Purkinje cell (primary cell): ENCODE data around the gene SENP1. TPM values are rescaled to one million over a fixed set of nuclear protein-coding genes. Genes with fewer than 3 reads are reported as not detected.

Source experiments
- polyA plus RNA-seq: library from polyadenylated mRNA; unstranded; fragments of >200 nt; fragmentation: Nextera tagmentation; gene quantifications from 2 replicates; pipeline ENCODE4 v1.2.1, GENCODE V29; 2014

SENP1 gene
- polyA plus RNA-seq = 1.3 and 1.5 TPM in 2 replicates

GRCh38 chr12:48105867-48106680 is at the start of gene SENP1:
SENP1 (minus strand) TSS chr12:48106079; CDS start chr12:48101472, 4,607 bp downstream.

GRCh38 chr12:48119078-48119833 is 13.4 kb upstream of the SENP1 start, which contains the start of gene PFKM:
PFKM (plus strand) TSS chr12:48119364; CDS start chr12:48122775, 3,411 bp downstream.

GRCh38 chr12:48004053-48004941 is 101.6 kb downstream of the SENP1 start, which contains the start of gene COL2A1:
COL2A1 (minus strand) TSS chr12:48004476; CDS start chr12:48004321, 155 bp downstream.

Other genes with a start within 250 kb of the SENP1 start
- gene VDR, start 201.1 kb downstream of the SENP1 start, polyA plus RNA-seq = not detected in 2 replicates
- gene TMEM106C, start 142.5 kb downstream of the SENP1 start, polyA plus RNA-seq = 38.4 and 43.6 TPM in 2 replicates
- gene COL2A1, start 101.6 kb downstream of the SENP1 start, polyA plus RNA-seq = not detected in 2 replicates
- gene PFKM, start 13.3 kb upstream of the SENP1 start, polyA plus RNA-seq = 147 and 158 TPM in 2 replicates
- 34.2 and 50.2 TPM in 2 replicates for gene ASB8, start 51.4 kb upstream of the SENP1 start, polyA plus RNA-seq
- gene CCDC184, start 77.6 kb upstream of the SENP1 start, polyA plus RNA-seq = 41.6 and 68.9 TPM in 2 replicates
- gene OR10AD1, start 97.2 kb upstream of the SENP1 start, polyA plus RNA-seq = not detected in 2 replicates
- 4.8 and 7.6 TPM in 2 replicates for gene ZNF641, start 244.8 kb upstream of the SENP1 start, polyA plus RNA-seq